Measurements from ENCODE around the gene JMJD6. TPM values are rescaled to one million over a fixed set of nuclear protein-coding genes. Genes with fewer than 3 reads are reported as not detected.
"Not testable (repeated sequence)": the region's sequence is repeated elsewhere in the genome, so short reads cannot be mapped to it uniquely, and the experiment has no call there.

Gene JMJD6
- polyA plus RNA-seq, 4 donors: 18.9 to 24.1 (median 21.3) TPM

GRCh38 chr17:76720211-76720610, 6.2 kb downstream of the JMJD6 start:
- no peak for DNase-seq (ENCODE audit: low read depth in 4 of 4, low spot score in 3 of 4)

- DNase-seq (ENCODE audit: low read depth in 4 of 4, low spot score in 3 of 4): no peak
These were observed 7.9 kb downstream of the JMJD6 start for GRCh38 chr17:76718516-76718915.

GRCh38 chr17:76716839-76717215, 9.6 kb downstream of the JMJD6 start:
- DNase-seq (ENCODE audit: low read depth in 4 of 4, low spot score in 3 of 4): no peak

- DNase-seq (ENCODE audit: low read depth in 4 of 4, low spot score in 3 of 4): no peak
These were observed 10.1 kb downstream of the JMJD6 start for GRCh38 chr17:76716146-76716838.

- DNase-seq (ENCODE audit: low read depth in 4 of 4, low spot score in 3 of 4): no peak
These were observed 10.9 kb downstream of the JMJD6 start for GRCh38 chr17:76715496-76715830.

- DNase-seq (ENCODE audit: low read depth in 4 of 4, low spot score in 3 of 4): no peak
These were observed 11.4 kb downstream of the JMJD6 start for GRCh38 chr17:76714822-76715495.

- DNase-seq (ENCODE audit: low read depth in 4 of 4, low spot score in 3 of 4): no peak
These were observed 12.1 kb downstream of the JMJD6 start for GRCh38 chr17:76714336-76714735.

GRCh38 chr17:76713765-76714164, 12.6 kb downstream of the JMJD6 start:
- DNase-seq (ENCODE audit: low read depth in 4 of 4, low spot score in 3 of 4): no peak

GRCh38 chr17:76712321-76712720, 14.1 kb downstream of the JMJD6 start:
- not testable (repeated sequence) for DNase-seq (ENCODE audit: low read depth in 4 of 4, low spot score in 3 of 4)

- DNase-seq (ENCODE audit: low read depth in 4 of 4, low spot score in 3 of 4): no peak
These were observed 15.4 kb downstream of the JMJD6 start, which contains the start of gene MXRA7 for GRCh38 chr17:76710863-76711611. TSS of gene MXRA7 (minus strand) at chr17:76710965. CDS start at chr17:76710946, 19 bp downstream.

GRCh38 chr17:76709951-76710862, 16.2 kb downstream of the JMJD6 start:
- not testable (repeated sequence) for DNase-seq (ENCODE audit: low read depth in 4 of 4, low spot score in 3 of 4)

- peak in 1 of 4 donors; percentile 65 for DNase-seq (ENCODE audit: low read depth in 4 of 4, low spot score in 3 of 4)
These were observed 17.1 kb downstream of the JMJD6 start for GRCh38 chr17:76709077-76709950.

- no peak for DNase-seq (ENCODE audit: low read depth in 4 of 4, low spot score in 3 of 4)
These were observed 18.2 kb downstream of the JMJD6 start for GRCh38 chr17:76707985-76708807.

GRCh38 chr17:76706817-76707216, 19.6 kb downstream of the JMJD6 start:
- no peak for DNase-seq (ENCODE audit: low read depth in 4 of 4, low spot score in 3 of 4)

GRCh38 chr17:76704805-76705204, 21.6 kb downstream of the JMJD6 start:
- DNase-seq (ENCODE audit: low read depth in 4 of 4, low spot score in 3 of 4): no peak

GRCh38 chr17:76702941-76703637, 23.3 kb downstream of the JMJD6 start:
- DNase-seq (ENCODE audit: low read depth in 4 of 4, low spot score in 3 of 4): no peak

GRCh38 chr17:76702076-76702475, 24.3 kb downstream of the JMJD6 start:
- DNase-seq (ENCODE audit: low read depth in 4 of 4, low spot score in 3 of 4): no peak

- no peak for DNase-seq (ENCODE audit: low read depth in 4 of 4, low spot score in 3 of 4)
These were observed 24.9 kb downstream of the JMJD6 start for GRCh38 chr17:76701471-76701967.

Measured in right renal pelvis (tissue), 4 donors.